H9 (cell line): ENCODE data around the gene CIART. TPM values are rescaled to one million over a fixed set of nuclear protein-coding genes. Genes with fewer than 3 reads are reported as not detected.

Experiments
- DNase-seq: peaks from one replicate; pipeline ENCODE4 v3.0.0-alpha.2; 2017
- H2AFZ ChIP-seq: one replicate; pipeline ENCODE4 v1.6.1; 2013; ENCODE audit warnings: mild to moderate bottlenecking, low read length, control low read depth, moderate library complexity
- H2AK5ac ChIP-seq: 2 replicates; pipeline ENCODE4 v1.6.1; 2013; ENCODE audit warnings: low read length, control low read depth, mixed read lengths; ENCODE audit not compliant: insufficient read length
- H2BK120ac ChIP-seq: one replicate; pipeline ENCODE4 v1.6.1; 2013; ENCODE audit warnings: low read depth, mild to moderate bottlenecking, low read length, control low read depth, inconsistent platforms; ENCODE audit not compliant: poor library complexity, severe bottlenecking
- H2BK12ac ChIP-seq: 2 replicates; pipeline ENCODE4 v1.6.1; 2013; ENCODE audit warnings: low read length, control low read depth, mixed read lengths, low read depth; ENCODE audit not compliant: insufficient read length
- H2BK15ac ChIP-seq: 2 replicates; pipeline ENCODE4 v1.6.1; 2013; ENCODE audit warnings: low read depth, low read length, control low read depth
- H2BK20ac ChIP-seq: one replicate; pipeline ENCODE4 v1.6.1; 2013; ENCODE audit warnings: low read depth, mild to moderate bottlenecking, low read length, control low read depth, inconsistent platforms; ENCODE audit not compliant: poor library complexity, severe bottlenecking
- H2BK5ac ChIP-seq: 2 replicates; pipeline ENCODE4 v1.6.1; 2013; ENCODE audit warnings: low read length, control low read depth, mixed read lengths; ENCODE audit not compliant: insufficient read length
- H3K14ac ChIP-seq: 2 replicates; pipeline ENCODE4 v1.6.1; 2013; ENCODE audit warnings: low read length, control low read depth; ENCODE audit not compliant: insufficient read depth
- H3K18ac ChIP-seq: 2 replicates; pipeline ENCODE4 v1.6.1; 2013; ENCODE audit warnings: low read depth, mild to moderate bottlenecking, mixed read lengths, low read length, control low read depth; ENCODE audit not compliant: insufficient read length
- H3K23ac ChIP-seq: 2 replicates; pipeline ENCODE4 v1.6.1; 2013; ENCODE audit warnings: low read length, control low read depth, mixed read lengths, low read depth; ENCODE audit not compliant: insufficient read length
- H3K23me2 ChIP-seq: 2 replicates; pipeline ENCODE4 v1.6.1; 2013; ENCODE audit warnings: low read depth, mild to moderate bottlenecking, mixed read lengths, low read length, control low read depth; ENCODE audit not compliant: insufficient read length, poor library complexity, severe bottlenecking
- H3K27ac ChIP-seq: 2 replicates; pipeline ENCODE4 v1.5.1; 2013; ENCODE audit warnings: low read length, control low read depth, mixed read lengths, low read depth; ENCODE audit not compliant: insufficient read length
- H3K27me3 ChIP-seq: 2 replicates; pipeline ENCODE4 v1.6.1; 2013; ENCODE audit warnings: low read length, control low read depth, inconsistent platforms; ENCODE audit not compliant: insufficient read depth
- H3K4ac ChIP-seq: 2 replicates; pipeline ENCODE4 v1.6.1; 2013; ENCODE audit warnings: low read depth, mild to moderate bottlenecking, control low read depth, inconsistent platforms, low read length, moderate library complexity
- H3K4me1 ChIP-seq: 2 replicates; pipeline ENCODE4 v1.6.1; 2013; ENCODE audit warnings: low read length, control low read depth, inconsistent platforms; ENCODE audit not compliant: insufficient read depth
- H3K4me2 ChIP-seq: 2 replicates; pipeline ENCODE4 v1.6.1; 2013; ENCODE audit warnings: low read length, control low read depth, mixed read lengths; ENCODE audit not compliant: insufficient read length, insufficient read depth
- H3K56ac ChIP-seq: 2 replicates; pipeline ENCODE4 v1.6.1; 2013; ENCODE audit warnings: low read depth, mild to moderate bottlenecking, mixed read lengths, low read length, control low read depth; ENCODE audit not compliant: insufficient read length
- H3K79me1 ChIP-seq: 2 replicates; pipeline ENCODE4 v1.6.1; 2013; ENCODE audit warnings: low read depth, mild to moderate bottlenecking, moderate library complexity, low read length, control low read depth, inconsistent platforms; ENCODE audit not compliant: insufficient read depth, poor library complexity, severe bottlenecking
- H3K79me2 ChIP-seq: 2 replicates; pipeline ENCODE4 v1.6.1; 2013; ENCODE audit warnings: low read length, control low read depth, inconsistent platforms; ENCODE audit not compliant: insufficient read depth
- H3K9ac ChIP-seq: 2 replicates; pipeline ENCODE4 v1.6.1; 2013; ENCODE audit warnings: low read length, control low read depth, mixed read lengths; ENCODE audit not compliant: insufficient read length; ENCODE audit errors: extremely low read depth
- H3K9me3 ChIP-seq: one replicate; pipeline ENCODE4 v1.6.1; 2013; ENCODE audit warnings: low read depth, low read length, inconsistent platforms; ENCODE audit not compliant: control insufficient read depth
- H3T11ph ChIP-seq: one replicate; pipeline ENCODE4 v1.6.1; 2013; ENCODE audit warnings: mild to moderate bottlenecking, low read length, control low read depth, inconsistent platforms
- H4K20me1 ChIP-seq: one replicate; pipeline ENCODE4 v1.6.1; 2013; ENCODE audit not compliant: control insufficient read depth, insufficient read length, insufficient read depth
- H4K5ac ChIP-seq: 2 replicates; pipeline ENCODE4 v1.6.1; 2013; ENCODE audit warnings: low read depth, mild to moderate bottlenecking, mixed read lengths, low read length, control low read depth; ENCODE audit not compliant: insufficient read length
- H4K8ac ChIP-seq: replicated peaks from 2 replicates; pipeline ENCODE4 v1.6.1; 2013; ENCODE audit warnings: low read length, control low read depth, mixed read lengths, low read depth; ENCODE audit not compliant: insufficient read length
- H4K91ac ChIP-seq: 2 replicates; pipeline ENCODE4 v1.6.1; 2013; ENCODE audit warnings: low read depth, mild to moderate bottlenecking, moderate library complexity, mixed read lengths, low read length, control low read depth; ENCODE audit not compliant: insufficient read length
- H3K27ac Mint-ChIP-seq, 3 experiments: 2 replicates in 2 of 3; 3 replicates in 1 of 3; pipeline ENCODE4 v1.8.0; 2020 to 2021; ENCODE audit warnings: mixed read lengths in 3 of 3, mild to moderate bottlenecking in 1 of 3, moderate library complexity in 1 of 3
- H3K27me3 Mint-ChIP-seq: 2 replicates; pipeline ENCODE4 v1.8.0; 2021; ENCODE audit warnings: low read depth, mild to moderate bottlenecking, moderate library complexity, mixed read lengths
- H3K36me3 Mint-ChIP-seq, 3 experiments: 2 replicates in 2 of 3; 3 replicates in 1 of 3; pipeline ENCODE4 v1.8.0; 2020 to 2021; ENCODE audit warnings: low read depth in 3 of 3, mixed read lengths in 3 of 3; ENCODE audit not compliant: insufficient read depth in 1 of 3
- H3K4me1 Mint-ChIP-seq, 2 experiments: 2 replicates each; pipeline ENCODE4 v1.8.0; 2020; ENCODE audit warnings: mixed read lengths in 2 of 2
- H3K4me3 Mint-ChIP-seq, 2 experiments: 2 replicates in 1 of 2; 3 replicates in 1 of 2; pipeline ENCODE4 v1.8.0; 2020 to 2021; ENCODE audit warnings: mild to moderate bottlenecking in 2 of 2, mixed read lengths in 2 of 2, moderate library complexity in 1 of 2
- H3K9me3 Mint-ChIP-seq, 2 experiments: 2 replicates in 1 of 2; 3 replicates in 1 of 2; pipeline ENCODE4 v1.8.0; 2020; ENCODE audit warnings: mild to moderate bottlenecking in 2 of 2, mixed read lengths in 2 of 2, moderate library complexity in 1 of 2
- CTCF ChIP-seq: fragments of 200-600 bp; sonication (generic); conservative IDR thresholded peaks from 3 replicates; pipeline ENCODE4 v1.8.0; 2021; ENCODE audit warnings: antibody characterized with exemption, mild to moderate bottlenecking
- WGBS: extraction: QIAGEN DNeasy Blood & Tissue Kit; methylation state at CpG from one replicate; pipeline ENCODE4 v1.1.7; 2013; ENCODE audit warnings: missing lambda C conversion rate, low lambda C conversion rate, mixed read lengths; ENCODE audit not compliant: insufficient read length; ENCODE audit errors: extremely low coverage; 5-methylcytosine and 5-hydroxymethylcytosine counted together
- total RNA-seq: library from RNA; stranded (reverse); gene quantifications from 2 replicates; pipeline ENCODE4 v1.2.1, GENCODE V29; 2021

The CIART gene
- total RNA-seq, 1 experiment from 2014 or later, result 15.6 TPM

- Histone ChIP-seq H3K56ac (no peak overlapping the region), H2BK120ac (no peak overlapping the region), H4K5ac (no peak overlapping the region), H4K91ac (no peak overlapping the region), H3K27ac (peak overlapping the region; percentile 77), H4K20me1 (peaks cover 3% of the 10 kb centered on the region), H3K23ac (no peak overlapping the region), H3K9me3 (no peaks in the 10 kb centered on the region), H2BK5ac (peak overlapping the region; percentile 48), H3K23me2 (no peaks in the 10 kb centered on the region), H2BK15ac (no peak overlapping the region; the same call in 1 of the 2 replicates), H3K4me2 (peak overlapping the region; percentile 47), H2AK5ac (no peak overlapping the region), H3K9ac (no peak overlapping the region), H3K4ac (no peak overlapping the region), H3K79me1 (no peaks in the 10 kb centered on the region), H4K8ac (no peak overlapping the region), H3K18ac (peak overlapping the region; percentile 21), H3K27me3 (no peaks in the 10 kb centered on the region), H3K4me1 (peaks cover 7% of the 10 kb centered on the region; the same call in 1 of the 2 replicates), H2BK20ac (no peak overlapping the region), H3K14ac (0 out of 2 replicates have a peak overlapping the region, but pooled peaks have one; percentile 6), H2BK12ac (peak overlapping the region; percentile 29), H3K79me2 (no peaks in the 10 kb centered on the region), H3T11ph (no peak overlapping the region), H2AFZ (no peak overlapping the region)
- WGBS, result no CpG with 5 or more reads among the region's 6 CpGs
- peak; percentile 62 for DNase-seq
- H3K27ac Mint-ChIP-seq, result peak overlapping the region; percentile 11 to 96 (median 92); a peak in 6 of 7 replicates
- TF ChIP-seq CTCF, result no peak
- peaks cover 51 to 92% (median 72%) of the 10 kb centered on the region in 3 experiments for H3K36me3 Mint-ChIP-seq
- peaks cover 25 to 30% of the 10 kb centered on the region in 2 experiments for H3K4me1 Mint-ChIP-seq
- H3K9me3 Mint-ChIP-seq, result no peaks in the 10 kb centered on the region
- H3K4me3 Mint-ChIP-seq, result peak overlapping the region in 1 of 2 experiments; percentile 28; a peak in 3 of 5 replicates
- H3K27me3 Mint-ChIP-seq, result no peaks in the 10 kb centered on the region
Measured at GRCh38 chr1:150302338-150302737, 20.0 kb downstream of the CIART start.
